ENCODE data around the gene FUZ.

FUZ gene

DNA sequence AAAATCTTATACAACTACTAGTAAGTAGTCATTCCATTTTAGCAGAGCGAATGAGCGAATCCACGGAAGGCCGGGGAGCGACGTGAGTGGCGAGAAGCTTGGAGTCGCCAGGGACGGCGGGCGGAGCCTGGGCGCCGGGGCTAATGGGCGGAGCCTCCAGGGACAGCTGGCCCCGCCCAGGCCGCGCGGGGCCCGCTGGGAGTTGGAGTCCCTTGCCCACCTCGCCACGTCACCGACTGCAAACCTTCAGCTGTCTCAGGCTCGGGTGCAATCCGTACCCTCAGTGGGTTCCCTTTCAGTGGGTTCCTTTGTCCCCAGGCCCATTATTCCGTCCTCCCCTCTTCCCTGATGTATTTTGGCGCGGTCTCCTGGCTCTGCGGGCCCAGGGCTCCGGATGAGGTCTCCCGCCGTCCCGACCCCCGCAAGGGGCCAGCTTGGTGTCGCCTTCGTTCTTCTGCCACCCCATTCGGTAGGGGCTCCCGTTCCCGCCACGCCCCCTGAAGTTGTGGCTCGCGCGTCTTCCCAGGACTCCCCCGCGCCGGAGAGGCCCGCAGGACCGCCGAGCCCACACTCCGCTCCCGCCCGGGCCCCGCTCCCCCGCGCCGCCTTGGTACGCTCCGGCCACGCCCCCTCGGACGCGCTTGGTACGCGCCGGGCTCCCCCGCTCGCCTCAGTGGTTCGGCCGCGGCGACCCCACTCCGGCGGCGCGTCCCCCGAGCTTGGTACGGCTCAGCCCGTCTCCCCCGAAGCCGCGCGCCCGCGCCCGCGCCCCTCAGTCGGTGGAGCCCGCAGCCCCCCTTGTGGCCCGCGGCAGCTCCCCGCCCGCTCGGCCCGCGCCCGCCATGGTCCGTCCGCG is 37.6 kb upstream of the FUZ start, which contains the start of gene PTOV1:
Gene PTOV1, plus strand, starts transcription at position 673 of the 856 bp plus-strand sequence.
- peak; percentile 85 for DNase-seq

DNA sequence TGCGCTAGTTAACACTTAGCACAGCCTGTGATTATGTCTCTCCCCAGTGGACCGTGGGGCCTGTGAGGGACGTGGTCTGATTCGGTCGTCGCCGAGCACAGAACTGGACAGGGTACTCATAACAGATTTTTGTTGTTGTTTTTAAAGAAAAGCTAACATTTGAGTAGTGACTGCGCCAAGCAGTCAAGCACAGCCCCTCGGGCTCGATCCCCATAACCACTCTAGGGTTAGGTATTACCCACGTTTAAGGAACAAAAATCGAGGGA is 37.1 kb upstream of the FUZ start:
- DNase-seq, result no peak

DNA sequence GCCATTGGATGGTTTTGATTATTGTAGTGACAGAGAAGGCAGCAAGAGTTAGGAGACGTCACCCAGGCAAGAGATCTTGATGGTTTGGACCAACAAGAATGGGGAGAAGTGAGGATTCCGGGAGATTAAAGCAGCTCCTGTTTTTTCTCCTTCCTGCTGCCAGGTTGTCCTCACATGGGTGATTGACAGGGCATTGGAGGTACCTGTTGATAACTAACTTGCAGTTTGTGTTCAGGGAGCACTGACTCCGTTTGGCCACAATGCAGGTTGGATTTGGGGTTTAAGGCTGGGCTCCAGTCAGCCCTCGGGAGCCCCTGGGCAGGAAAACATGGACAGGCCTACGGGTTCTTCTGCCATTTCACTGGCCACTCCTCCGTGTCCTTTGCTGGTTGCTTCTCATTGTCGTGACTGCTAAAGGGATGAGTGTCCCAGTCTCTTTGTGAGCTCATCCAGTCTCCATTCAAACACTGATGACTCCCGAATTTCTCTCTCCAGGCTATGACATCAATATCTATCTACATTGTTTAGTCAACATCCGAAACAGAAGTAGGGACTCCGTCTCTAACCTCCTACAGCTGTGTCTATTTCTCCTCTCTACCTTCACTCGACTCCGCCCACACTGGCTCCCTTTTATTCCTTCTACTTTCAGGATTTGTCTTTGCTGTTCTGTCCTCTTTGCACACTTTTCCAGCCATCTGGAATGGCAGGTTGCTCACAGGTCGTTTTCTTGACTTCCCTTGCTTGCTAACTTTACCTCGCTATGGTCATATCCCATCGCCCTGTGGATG is 36.5 kb upstream of the FUZ start:
- DNase-seq, result no peak

GRCh38 chr19:49848938-49849337 is 35.8 kb upstream of the FUZ start:
- no peak for DNase-seq

DNA sequence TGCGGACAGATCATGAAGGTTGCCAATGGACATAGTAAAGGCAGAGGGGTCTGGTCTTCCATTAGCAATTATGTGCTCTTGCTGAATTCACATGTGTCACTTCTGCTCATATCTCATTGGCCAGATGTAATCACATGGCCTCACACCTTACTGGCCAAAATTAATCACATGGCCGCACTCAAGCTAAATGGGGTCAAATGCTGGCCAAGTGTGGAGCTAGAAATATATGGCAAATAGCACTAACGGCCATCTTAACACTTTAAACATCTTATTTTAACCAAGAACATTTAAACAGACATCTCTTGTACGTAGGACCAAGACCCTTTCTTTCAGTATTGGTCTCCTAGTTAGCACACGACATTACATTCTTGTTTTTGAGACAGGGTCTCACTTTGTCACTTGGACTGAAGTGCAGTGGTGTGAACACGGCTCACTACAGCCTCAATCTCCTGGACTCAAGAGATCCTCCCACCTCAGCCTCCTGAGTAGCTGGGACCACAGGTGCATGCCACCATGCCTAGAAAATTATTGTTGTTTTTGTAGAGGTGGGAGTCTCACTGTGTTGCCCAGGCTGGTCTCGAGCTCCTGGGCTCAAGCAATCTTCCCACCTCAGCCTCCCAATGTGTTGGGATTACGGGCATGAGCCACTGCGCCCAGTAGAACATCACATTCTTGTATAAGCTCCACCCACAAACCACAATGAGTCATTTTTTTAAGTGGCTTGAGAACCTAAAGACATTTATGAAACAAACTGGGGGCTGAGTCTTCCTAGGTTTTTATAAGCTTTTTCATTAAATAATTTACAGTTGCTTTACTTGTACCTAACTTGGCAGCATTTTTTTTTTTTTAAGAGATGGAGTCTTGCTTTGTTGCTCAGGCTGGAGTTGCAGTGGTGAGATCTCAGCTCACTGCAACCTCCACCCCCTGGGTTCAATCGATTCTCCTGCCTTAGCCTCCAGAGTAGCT is 34.9 kb upstream of the FUZ start:
- DNase-seq, result peak; percentile 17

DNA sequence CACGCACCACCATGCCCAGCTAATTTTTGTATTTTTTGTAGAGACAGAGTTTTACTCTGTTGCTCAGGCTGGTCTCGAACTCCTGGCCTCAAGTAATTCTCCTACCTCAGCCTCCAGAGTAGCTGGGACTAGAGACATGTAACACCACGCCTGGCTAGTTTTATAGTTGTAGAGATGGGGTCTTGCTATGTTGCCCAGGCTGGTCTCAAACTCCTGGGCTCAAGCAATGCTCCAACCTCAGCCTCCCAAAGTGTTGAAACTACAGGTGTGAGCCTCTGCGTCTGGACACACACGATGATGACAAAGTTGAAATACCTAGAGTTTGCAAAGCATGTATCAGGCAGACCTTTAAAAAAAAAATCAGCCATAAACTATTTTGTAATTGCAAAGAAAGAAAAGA is 33.3 kb upstream of the FUZ start:
- no peak for DNase-seq

DNA sequence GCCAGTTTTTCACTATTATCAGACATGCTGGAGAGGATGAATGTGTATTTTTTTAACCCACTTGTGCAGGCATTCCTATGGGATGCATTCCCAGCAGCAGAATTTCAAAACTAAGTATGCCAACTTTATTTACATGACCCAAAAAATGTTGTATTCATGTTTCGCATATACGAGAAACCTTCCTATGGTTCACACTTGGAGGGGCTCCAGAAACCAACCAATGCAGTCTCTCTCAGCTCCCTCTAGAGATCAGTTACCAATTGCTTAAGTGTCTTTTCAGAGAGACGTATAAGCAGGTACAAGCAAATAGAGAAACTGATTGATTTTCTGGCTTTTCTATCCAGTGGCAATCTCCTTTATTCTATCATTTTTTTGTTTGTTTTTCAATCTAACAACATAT is 32.3 kb upstream of the FUZ start:
- no peak for DNase-seq

- DNase-seq, result no peak
Observed at GRCh38 chr19:49844138-49845095, 31.3 kb upstream of the FUZ start.

DNA sequence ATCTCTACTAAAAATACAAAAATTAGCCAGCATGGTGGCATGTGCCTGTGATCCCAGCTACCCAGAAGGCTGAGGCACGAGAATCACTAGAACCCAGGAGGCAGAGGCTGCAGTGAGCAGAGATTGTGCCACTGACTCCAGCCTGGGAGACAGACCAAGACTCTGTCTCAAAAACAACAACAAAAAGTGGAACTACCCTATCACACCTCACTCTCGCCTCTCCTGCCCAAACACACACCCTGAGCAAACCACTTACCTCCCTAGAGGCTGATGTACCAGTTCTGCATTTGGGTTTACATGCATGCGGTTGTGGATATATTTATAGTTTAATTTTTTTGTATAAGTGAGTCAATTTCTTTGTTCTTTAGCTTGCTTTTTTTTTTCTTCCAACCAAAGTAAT is 30.2 kb upstream of the FUZ start:
- no peak for DNase-seq

DNA sequence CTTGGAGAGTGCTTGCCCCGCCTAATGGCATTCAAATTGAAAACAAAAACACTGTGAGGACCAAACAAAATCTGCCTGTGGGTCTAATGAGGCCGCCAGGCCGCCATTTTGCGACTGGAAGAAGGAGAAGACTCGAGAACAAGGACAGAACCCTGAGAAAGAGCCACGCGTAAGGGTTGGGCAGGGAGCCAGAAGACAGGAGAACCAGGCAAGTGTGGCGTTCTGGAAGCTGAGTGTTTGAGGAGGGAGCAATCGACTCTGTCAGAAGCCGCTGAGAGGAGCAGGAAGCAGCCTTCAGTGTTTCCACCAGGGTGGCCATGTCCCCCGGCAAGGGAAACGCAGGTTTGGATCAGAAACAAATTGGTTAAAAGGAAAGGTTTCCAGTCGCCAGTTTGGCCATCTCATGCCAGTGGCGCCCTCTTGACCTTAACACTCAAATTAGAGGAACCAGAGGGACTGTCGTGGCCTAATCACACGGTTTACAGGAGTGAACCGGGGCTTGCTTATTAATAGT is 27.7 kb upstream of the FUZ start:
- DNase-seq, result no peak

DNA sequence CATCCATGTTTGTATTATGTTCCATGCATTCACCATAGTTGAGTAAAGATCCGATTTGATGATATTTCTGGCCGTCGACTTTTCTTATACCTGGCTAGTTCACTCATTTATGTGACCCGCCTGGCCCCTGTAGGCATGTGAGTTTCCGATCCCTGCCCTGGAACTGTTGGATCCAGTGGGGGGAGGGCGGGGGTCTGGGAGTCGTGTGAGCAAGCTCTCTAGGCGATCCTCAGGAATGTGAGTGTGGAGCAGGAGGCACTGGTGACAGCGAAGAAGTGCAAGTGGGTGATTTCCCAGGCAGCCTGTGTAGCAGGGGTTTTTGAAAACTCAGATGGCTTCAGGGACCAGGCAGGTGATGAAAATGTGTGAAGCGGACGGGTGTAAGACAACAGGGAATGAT is 27.2 kb upstream of the FUZ start:
- DNase-seq, result no peak

DNA sequence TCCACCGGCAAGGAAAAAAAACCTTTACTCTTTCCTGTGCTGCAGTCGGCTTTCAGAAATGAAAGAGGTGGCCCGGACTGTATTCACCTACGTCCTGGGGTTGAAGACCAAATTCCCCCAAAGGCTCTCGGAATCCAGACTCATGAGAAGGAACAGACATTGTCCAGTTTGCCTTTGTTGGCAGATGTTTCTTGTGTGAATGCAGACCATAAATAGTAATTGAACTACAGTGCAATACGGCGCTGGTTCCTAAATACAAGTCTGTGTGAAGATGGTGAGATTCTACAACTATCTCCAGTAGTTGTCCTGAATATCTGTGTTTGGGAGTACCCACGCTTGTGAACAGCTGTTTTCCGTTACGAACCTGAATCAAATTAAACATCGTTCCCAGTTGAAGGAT is 26.6 kb upstream of the FUZ start:
- DNase-seq, result no peak

- DNase-seq, result no peak
Observed at GRCh38 chr19:49838885-49839588, 25.9 kb upstream of the FUZ start.

GRCh38 chr19:49837425-49837824 is 24.3 kb upstream of the FUZ start:
- no peak for DNase-seq

DNA sequence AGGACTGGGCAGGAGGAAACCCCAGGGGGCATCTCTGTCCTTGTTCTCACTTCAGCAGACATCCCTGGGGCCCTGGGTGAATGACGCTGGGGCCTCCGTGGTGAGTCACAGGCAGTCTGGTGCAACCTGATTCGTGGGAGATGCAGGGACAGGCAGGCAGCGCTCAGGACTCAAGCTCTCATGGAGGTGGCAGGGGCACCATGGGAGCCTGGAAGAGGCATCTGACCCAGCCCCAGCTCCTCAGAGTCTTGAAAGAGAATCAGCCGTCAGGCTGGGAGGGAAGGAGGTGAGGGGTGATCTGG is 23.9 kb upstream of the FUZ start:
- DNase-seq, result no peak

DNA sequence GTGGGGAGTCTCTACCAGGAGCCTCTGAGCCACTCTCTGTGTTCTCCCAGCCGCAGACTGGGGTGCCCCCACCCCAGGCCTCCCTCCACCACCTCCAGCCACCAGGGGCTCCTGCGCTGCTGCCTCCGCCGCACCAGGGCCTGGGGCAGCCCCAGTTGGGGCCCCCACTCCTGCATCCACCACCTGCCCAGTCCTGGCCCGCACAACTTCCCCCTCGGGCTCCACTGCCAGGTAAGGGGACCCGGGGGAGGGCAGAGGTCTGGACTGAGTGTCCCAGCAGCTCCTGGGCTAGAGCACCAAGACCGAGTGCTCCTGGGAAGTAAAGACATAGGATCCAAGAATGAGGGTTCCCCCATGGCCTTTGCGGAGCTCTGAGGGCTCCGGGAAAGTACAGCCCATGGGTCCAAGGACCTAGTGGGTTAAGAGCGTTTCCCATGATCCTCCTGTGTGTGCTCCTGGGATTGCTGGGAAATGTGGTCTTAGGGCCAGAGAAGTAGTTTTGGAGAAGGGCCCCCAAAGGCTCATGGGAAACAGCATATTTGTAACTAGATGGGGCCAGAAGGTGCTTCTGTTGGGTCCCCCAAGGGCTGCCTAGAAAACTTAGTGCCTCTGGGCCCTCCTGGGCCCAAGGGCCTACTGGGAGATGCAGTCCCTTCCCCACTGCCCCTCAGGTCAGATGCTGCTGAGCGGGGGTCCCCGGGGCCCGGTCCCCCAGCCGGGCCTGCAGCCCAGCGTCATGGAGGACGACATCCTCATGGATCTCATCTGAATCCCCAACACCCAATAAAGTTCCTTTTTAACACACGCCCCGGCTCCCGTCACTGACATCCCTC is 23.3 kb upstream of the FUZ start:
- DNase-seq, result no peak

DNA sequence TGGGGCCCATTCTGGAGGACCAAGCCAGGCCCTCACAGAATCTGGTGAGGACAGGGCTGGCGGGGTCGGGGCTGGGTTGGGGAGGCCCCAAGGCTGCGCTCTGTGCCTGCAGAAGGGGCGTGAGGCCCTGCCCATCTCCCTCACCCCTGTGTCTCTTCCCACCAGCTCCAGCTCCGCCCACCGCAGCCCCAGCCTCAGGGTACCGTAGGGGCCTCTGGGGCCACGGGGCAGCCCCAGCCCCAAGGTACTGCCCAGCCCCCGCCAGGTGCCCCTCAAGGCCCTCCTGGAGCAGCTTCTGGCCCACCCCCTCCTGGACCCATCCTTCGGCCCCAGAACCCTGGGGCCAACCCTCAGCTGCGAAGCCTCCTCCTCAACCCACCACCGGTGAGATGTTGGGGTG is 22.5 kb upstream of the FUZ start:
- DNase-seq, result no peak

DNA sequence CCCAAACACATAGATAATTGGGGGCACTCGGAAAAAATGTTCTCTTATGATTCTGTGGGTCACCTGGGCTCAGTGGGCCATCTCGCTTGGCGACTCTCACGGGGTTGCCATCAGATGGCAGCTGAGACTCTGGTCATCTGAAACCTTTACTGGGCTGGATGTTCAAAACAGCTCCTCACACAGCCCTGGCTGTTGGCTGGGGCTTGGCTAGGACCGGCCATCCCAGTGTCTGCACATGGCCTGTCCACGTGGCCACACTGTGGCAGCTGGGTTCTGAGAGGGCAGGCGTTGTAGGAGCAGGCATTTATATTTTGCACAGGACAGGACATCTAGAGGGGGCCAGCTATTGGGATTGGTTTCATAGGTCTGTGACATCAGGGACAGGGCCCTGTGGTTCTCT is 20.5 kb upstream of the FUZ start:
- no peak for DNase-seq

DNA sequence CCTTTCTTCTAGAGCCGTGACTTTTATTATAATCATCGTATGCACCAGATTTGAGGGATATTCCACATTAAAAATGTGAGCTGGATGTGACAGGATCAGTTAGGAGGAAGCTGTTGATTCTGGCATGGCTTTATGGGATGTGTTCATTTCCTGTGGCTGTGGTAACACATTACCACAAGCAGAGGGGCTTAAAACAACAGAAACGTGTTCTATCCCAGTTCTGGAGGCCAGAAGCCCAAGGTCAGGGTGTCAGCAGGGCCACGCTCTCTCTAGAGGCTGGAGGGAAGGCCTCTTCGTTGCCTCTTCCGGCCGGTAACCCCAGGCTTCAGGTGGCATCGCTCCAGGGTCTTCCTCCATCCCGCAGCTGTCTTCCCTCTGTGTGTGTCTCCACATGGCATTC is 19.5 kb upstream of the FUZ start:
- no peak for DNase-seq

- DNase-seq, result no peak
Observed at GRCh38 chr19:49831592-49831991, 18.5 kb upstream of the FUZ start.

- no peak for DNase-seq
Observed at GRCh38 chr19:49830766-49831165, 17.7 kb upstream of the FUZ start.
